HG02610 (cell line): ENCODE data around the gene TYRO3.
"Not testable (repeated sequence)": the region's sequence is repeated elsewhere in the genome, so short reads cannot be mapped to it uniquely, and the experiment has no call there.

Experiments
- ATAC-seq: cut with Tn5 transposase; IDR thresholded peaks from one replicate; pipeline ENCODE4 v1.9.1; 2021; ENCODE audit warnings: mild to moderate bottlenecking, moderate library complexity; ENCODE audit not compliant: unreplicated experiment

TYRO3 gene

DNA sequence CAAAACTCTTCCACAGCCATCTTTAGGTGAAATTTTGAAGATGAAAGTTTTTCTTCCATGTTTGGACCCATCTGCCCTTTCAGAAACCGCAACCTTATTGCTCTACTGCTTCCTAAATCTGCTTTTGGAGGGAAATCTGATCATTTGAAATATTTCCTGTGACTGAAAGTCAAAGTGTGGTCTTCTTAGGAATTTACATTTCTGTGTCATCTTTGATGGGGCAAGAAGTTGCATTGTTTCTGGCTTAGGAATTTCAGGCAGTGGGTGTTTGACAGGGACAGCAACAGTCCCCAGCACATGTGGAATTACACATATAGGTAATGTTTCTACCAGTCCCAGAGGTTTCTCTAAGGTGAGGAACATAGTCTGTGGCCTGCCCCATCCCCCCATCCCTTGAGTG is 5.3 kb upstream of the TYRO3 start:
- no peak for ATAC-seq

- ATAC-seq, result no peak
These were observed 4.7 kb upstream of the TYRO3 start for GRCh38 chr15:41554343-41554742.

DNA sequence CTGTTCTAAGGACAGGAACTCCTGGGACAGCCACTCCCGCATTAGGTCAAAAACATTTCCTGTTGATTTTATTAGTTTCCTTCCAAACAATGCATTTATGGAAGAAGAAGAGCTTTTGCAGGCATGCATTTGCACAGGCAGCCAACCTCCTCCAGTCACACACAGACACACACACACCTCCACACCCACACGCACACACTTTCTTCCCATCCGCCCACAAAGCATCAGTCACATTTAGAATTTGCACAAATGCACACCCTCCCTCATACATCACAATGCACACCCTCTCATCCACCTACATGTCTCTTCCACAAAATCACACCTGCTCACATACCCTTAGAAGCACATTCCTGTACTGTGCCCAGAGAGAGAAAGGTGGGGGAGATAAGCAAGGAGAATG is 4.1 kb upstream of the TYRO3 start:
- ATAC-seq, result no peak

GRCh38 chr15:41556677-41557076 is 2.3 kb upstream of the TYRO3 start:
- ATAC-seq, result no peak

GRCh38 chr15:41557673-41558399 is 1.2 kb upstream of the TYRO3 start:
- peak; percentile 46 for ATAC-seq

DNA sequence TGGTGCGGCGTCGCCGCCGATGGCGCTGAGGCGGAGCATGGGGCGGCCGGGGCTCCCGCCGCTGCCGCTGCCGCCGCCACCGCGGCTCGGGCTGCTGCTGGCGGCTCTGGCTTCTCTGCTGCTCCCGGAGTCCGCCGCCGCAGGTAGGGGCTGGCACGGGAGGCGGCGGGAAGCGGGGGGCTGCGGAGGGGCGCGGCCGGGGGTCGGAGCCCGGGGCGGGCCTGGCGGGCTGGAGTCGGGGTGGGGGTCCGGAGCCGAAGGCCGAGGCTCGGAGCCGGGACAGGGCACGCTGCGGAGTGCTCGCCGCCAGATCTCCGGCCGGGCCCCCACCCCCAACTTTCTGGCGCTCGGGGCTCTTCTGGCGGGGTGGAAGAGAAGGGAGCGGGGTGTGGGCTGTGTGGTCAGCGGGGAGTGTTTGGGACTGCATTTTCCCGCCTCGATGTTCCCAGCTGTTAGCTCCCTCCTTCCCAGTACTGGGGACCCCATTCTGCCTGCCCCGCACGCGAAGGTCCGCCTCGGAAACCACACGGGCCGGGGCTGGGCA is 299 bp downstream of the TYRO3 start:
- ATAC-seq, result no peak

DNA sequence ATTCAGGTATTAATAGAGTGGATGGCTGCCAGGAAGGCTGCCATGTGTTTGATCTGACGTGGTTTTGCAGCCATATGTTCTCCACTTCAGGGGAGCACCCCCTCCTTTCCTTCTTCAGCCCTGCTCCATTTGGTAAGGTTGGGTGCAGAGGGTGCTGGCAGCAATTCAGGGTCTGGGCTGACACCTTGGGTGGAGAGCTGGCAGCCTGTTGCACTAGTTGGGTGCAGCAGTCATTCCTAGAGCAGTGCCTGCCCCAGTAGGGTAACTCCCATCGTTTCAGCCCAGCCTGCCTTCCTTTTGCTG is 1.5 kb downstream of the TYRO3 start:
- ATAC-seq, result no peak

DNA sequence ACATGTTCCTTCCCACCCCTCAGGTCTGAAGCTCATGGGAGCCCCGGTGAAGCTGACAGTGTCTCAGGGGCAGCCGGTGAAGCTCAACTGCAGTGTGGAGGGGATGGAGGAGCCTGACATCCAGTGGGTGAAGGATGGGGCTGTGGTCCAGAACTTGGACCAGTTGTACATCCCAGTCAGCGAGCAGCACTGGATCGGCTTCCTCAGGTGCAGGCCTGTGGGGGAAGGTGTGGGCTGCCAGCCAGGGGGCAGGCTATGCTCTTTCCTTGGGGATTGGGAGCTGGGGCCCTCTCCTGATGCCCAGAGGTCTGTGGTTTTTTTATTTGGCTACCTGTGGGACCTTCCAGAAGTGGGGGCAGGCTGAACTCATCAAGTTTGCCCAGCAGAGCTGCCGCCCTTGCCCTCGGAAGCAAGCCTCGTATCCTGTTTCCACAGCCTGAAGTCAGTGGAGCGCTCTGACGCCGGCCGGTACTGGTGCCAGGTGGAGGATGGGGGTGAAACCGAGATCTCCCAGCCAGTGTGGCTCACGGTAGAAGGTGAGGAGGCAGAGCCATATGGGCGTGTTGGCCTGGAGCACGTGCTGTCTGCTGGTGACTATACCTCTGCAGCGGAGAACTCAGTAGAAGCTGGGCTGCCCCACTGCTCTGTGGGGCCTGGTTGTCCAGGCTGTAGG is 2.2 kb downstream of the TYRO3 start:
- ATAC-seq, result no peak

GRCh38 chr15:41561777-41562145 is 2.7 kb downstream of the TYRO3 start:
- no peak for ATAC-seq

- ATAC-seq, result no peak
These were observed 3.2 kb downstream of the TYRO3 start for GRCh38 chr15:41562244-41562643.

DNA sequence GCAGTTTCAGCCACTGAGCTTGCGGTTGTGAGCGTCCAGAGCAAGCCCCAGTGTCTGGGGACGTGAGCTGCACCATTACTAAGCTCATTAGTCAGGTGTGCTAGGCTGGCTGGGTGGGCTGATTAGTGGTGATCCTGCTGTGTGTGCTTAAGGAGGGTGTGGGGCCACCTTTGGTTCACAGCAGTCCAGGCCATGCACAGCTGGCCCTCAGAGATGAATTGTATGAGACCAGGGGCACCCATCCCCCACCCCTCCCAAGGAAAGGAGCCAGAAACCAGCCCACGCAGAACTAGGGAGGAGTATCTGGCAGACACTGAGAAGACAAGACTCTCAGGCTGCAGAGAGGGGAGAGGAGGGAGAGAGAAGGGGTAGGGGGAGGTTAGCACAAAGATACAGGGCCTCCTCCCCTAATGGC is 3.8 kb downstream of the TYRO3 start:
- no peak for ATAC-seq

DNA sequence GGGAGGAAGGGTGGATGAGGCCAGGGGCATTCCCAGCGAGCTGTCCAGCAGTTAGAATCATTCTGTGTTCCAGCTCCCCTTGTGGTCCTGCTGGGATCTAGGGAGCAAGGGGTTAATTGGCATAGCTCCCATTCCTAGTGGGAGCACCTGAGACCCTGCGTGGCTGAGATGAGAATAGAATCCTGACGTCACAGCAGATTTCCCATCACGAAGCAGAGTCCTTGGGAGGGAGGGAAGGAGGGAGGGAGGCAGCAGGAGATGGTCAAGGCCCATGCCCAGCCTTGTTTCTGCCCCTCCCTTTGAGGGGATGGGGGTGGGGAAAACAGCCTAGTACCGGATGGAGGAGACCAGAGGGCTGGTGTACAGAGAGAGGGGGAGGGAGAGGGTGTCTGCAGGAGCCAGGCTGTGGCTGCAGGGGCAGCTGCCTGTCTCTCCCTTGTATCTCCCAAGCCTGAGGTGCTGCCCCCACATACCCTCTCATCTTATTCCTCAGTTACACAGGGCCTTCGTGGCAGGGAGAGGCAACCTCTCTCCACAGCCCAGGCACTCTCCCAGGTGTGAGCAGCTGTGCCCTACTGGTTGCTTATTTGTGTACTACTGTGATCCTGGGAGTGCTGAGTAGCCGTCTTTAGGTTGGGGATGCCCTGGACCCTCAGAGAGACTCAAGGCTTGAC is 5.4 kb downstream of the TYRO3 start:
- no peak for ATAC-seq

- no peak for ATAC-seq
These were observed 6.0 kb downstream of the TYRO3 start for GRCh38 chr15:41564960-41565502.

DNA sequence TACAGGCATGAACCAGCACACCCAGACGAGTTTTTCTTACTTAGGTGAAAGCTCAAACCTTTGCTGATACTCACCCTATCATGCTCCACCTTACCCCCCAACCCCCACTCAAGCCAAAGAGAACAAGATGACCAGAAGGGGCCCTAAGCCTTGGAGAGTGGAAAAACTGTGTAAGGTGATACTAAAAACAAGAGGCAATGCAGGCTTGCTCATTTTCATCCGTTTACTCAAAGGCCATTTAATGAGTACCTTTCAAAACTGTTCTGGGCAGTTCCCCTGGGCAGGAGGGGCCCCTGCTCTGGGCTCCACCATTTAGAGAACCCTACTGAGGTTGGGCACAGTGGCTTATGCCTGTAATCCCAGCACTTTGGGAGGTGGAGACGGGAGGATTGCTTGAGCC is 6.7 kb downstream of the TYRO3 start:
- no peak for ATAC-seq

DNA sequence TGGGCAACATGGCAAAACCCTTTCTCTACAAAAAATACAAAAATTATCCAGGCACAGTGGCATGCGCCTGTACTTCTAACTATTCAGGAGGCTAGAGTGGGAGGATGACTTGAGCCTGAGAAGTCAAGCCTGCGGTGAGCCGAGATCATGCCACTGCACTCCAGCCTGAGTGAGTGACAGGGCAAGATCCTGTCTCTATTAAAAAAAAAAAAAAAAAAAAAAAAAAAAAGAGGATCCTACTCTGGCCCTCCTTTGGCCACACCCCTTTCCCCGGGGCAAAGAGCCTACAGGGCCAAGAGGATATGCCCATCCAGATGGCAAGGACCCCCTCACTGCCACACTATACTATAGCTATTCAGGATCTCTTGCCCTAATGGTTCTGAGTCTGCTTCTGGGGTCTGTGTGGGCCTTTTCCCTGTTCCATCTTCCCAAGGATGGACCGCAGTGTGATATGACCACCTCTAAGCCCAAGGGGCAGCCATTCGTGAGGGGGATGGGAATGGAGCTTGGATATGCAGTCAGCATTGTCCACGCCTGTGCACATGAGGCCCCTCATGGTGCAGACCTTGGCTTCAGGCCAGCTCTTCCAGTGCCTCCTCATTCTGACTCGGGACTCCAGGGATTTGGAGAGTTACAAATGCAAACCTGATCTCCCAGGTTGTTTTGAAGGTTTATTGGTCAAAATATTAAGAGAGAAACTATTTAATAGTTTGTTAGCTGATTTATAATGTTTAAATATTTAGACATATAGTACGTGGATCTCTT is 7.3 kb downstream of the TYRO3 start:
- no peak for ATAC-seq

GRCh38 chr15:41567261-41567660 is 8.2 kb downstream of the TYRO3 start:
- no peak for ATAC-seq

- no peak for ATAC-seq
These were observed 8.8 kb downstream of the TYRO3 start for GRCh38 chr15:41567862-41568261.

DNA sequence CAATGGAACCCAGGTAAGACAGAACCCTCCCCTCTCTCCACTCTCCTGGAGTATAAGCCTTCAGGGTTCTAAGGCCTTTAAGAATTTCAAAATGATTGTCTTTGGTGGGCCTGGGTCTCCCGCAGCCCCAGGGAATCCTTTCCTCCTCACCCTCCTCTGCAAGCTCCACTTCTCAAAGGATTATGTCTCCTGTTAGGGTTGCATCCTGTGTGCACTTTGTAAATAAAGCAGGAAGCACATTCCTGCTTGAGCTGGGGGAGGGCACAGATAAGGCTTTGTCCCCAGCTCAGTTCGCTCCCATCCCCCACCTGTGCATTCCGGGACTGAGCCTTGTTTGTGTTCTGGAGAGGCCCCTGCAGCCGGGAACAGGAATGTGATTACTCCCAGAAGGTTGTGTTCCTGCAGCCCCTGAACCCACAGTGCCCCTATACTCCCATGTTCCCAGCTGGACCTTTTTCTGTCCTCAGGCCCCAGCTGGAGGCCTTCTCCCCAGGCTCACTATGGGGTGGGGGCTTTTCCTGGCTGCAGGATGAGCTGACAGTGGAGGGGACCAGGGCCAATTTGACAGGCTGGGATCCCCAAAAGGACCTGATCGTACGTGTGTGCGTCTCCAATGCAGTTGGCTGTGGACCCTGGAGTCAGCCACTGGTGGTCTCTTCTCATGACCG is 9.5 kb downstream of the TYRO3 start:
- ATAC-seq, result no peak

- ATAC-seq, result not testable (repeated sequence)
These were observed 10.2 kb downstream of the TYRO3 start for GRCh38 chr15:41569232-41569631.

DNA sequence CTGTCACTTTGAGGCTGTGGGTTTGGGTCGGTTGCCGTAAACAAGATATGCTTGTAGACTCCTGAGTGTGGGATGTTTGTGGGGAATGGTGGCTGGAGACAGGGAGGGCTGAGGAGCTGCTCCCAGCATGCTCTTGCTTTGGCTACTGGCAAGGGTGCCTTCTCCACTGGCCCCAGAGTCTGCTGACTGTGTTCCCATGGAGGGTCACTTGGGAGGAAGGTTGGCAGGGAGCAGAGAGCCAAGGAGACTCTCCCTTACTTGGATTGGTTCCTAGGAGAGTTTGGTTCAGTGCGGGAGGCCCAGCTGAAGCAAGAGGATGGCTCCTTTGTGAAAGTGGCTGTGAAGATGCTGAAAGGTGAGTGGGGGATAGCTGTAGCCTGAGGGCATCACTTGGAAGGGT is 11.8 kb downstream of the TYRO3 start:
- ATAC-seq, result no peak

DNA sequence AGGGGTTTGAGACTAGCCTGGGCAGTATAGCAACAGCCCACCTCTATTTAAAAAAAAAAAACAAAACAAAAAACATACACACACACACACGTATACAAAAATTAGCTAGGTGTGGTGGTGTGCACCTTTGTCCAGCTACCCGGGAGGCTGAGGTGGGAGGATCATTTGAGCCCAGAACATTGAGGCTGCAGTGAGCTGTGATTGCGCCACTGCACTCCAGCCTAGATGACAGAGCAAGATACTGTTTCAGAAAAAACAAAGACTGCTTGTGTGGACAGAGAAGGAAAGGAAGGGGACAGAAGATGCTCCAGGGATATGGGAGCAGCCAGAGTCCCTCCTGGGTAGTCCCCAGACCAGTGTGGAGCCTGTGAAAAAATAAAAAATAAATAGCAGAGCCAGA is 12.9 kb downstream of the TYRO3 start:
- no peak for ATAC-seq
